RPMI7951 (cell line): ENCODE measurements around the gene MRPL27. TPM values are rescaled to one million over a fixed set of nuclear protein-coding genes. Genes with fewer than 3 reads are reported as not detected.
A peak's percentile ranks its signal among the peaks of the same experiment; 100 is the strongest.

Experiments
- DNase-seq: peaks from one replicate; pipeline ENCODE4 v3.0.0-alpha.2; 2012; ENCODE audit warnings: low read depth
- total RNA-seq: library from RNA; depleted of rRNA; stranded (reverse); fragments of >200 nt; shearing (Covaris generic); gene quantifications from 2 replicates; pipeline ENCODE4 v1.2.3, GENCODE V29; 2014

The MRPL27 gene
- total RNA-seq, 1 experiment from 2014 or later = 75.2 TPM

GRCh38 chr17:50386510-50386909, 13.5 kb upstream of the MRPL27 start:
- DNase-seq = no peak

GRCh38 chr17:50382931-50383330, 9.9 kb upstream of the MRPL27 start:
- no peak for DNase-seq

GRCh38 chr17:50381920-50382319, 8.9 kb upstream of the MRPL27 start:
- DNase-seq = peak; percentile 37

GRCh38 chr17:50381260-50381815, 8.4 kb upstream of the MRPL27 start:
- DNase-seq = no peak

- no peak for DNase-seq
These were observed 7.6 kb upstream of the MRPL27 start for GRCh38 chr17:50380369-50381259.

- no peak for DNase-seq
These were observed 6.6 kb upstream of the MRPL27 start for GRCh38 chr17:50379351-50380132.

GRCh38 chr17:50375858-50376538, 3.0 kb upstream of the MRPL27 start:
- no peak for DNase-seq

GRCh38 chr17:50373705-50374104, 721 bp upstream of the MRPL27 start:
- no peak for DNase-seq

GRCh38 chr17:50372222-50372757, 694 bp downstream of the MRPL27 start:
- no peak for DNase-seq

- no peak for DNase-seq
These were observed 1.5 kb downstream of the MRPL27 start for GRCh38 chr17:50371526-50371925.

GRCh38 chr17:50370052-50370451, 2.9 kb downstream of the MRPL27 start:
- DNase-seq = no peak

- no peak for DNase-seq
These were observed 5.6 kb downstream of the MRPL27 start for GRCh38 chr17:50367401-50367800.

GRCh38 chr17:50365649-50366393, 7.2 kb downstream of the MRPL27 start:
- no peak for DNase-seq

GRCh38 chr17:50365165-50365564, 7.8 kb downstream of the MRPL27 start:
- DNase-seq = no peak

- DNase-seq = no peak
These were observed 8.3 kb downstream of the MRPL27 start for GRCh38 chr17:50364715-50365114.

GRCh38 chr17:50364061-50364458, 8.9 kb downstream of the MRPL27 start:
- DNase-seq = no peak

- peak; percentile 19 for DNase-seq
These were observed 9.5 kb downstream of the MRPL27 start for GRCh38 chr17:50363217-50364060.

GRCh38 chr17:50362661-50363060, 10.3 kb downstream of the MRPL27 start:
- no peak for DNase-seq

- DNase-seq = peak; percentile 53
These were observed 11.2 kb downstream of the MRPL27 start for GRCh38 chr17:50361561-50362480.
